ENCODE data around the gene S1PR5. TPM values are rescaled to one million over a fixed set of nuclear protein-coding genes. Genes with fewer than 3 reads are reported as not detected.
A peak's percentile ranks its signal among the peaks of the same experiment; 100 is the strongest.

S1PR5 gene
- total and polyA plus RNA-seq, 9 of the 15 experiments (the other 6 are each of a cell fraction or from before 2014, with no cell fraction given), result 0.03 to 0.54 (median 0.35) TPM; not detected in 4

DNA sequence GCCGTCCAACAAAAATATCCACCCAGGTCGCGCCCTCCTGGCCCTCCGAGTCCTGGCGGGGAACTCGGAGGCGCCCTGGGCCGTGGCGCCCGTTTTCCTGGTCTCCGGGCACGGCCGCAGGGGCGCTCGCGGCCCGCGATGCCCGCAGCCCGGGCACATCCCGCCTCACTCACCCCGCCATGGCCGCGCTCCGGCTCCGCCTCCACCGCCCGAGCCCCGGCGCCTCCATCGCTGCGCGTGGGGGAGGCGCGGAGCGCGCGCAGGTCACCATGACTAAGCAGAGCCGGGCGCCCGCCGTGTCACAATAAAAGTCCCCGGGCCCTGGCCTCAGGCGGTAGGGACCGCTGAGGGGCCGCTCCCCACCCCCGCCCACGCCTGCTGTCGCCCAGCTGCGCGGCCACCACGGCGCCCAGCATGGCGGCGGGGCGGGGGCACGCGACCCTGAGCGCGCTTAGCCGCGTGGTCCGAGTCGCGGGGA is 14.7 kb downstream of the S1PR5 start (continued):
- TF ChIP-seq ZHX1 (conservative IDR thresholded peaks at IDR 0.05; ENCODE audit: low read length) (no peak; the same call in 1 of the 2 replicates), MEIS2 (IDR thresholded peaks at IDR 0.05; ENCODE audit: partially characterized antibody) (peak; percentile 56), MXI1 (IDR thresholded peaks at IDR 0.05; ENCODE audit: low read depth, low read length) (peak; percentile 74), PTTG1 (tag; IDR thresholded peaks at IDR 0.05; ENCODE audit: low read depth) (no peak), RBM25 (IDR thresholded peaks at IDR 0.05; ENCODE audit: low read depth, low read length, severe bottlenecking) (peak; percentile 67), NFIX (CRISPR knock-in tag; IDR thresholded peaks at IDR 0.05; ENCODE audit: low read depth) (no peak), KHSRP (IDR thresholded peaks at IDR 0.05) (no peak), MCM7 (IDR thresholded peaks at IDR 0.05) (no peak), CHAMP1 (IDR thresholded peaks at IDR 0.05) (no peak), ATF1 (CRISPR knock-in tag; IDR thresholded peaks at IDR 0.05) (no peak), ATF1 (tag; IDR thresholded peaks at IDR 0.05) (peak; percentile 89)
- TF ChIP-seq, protein P1, sequence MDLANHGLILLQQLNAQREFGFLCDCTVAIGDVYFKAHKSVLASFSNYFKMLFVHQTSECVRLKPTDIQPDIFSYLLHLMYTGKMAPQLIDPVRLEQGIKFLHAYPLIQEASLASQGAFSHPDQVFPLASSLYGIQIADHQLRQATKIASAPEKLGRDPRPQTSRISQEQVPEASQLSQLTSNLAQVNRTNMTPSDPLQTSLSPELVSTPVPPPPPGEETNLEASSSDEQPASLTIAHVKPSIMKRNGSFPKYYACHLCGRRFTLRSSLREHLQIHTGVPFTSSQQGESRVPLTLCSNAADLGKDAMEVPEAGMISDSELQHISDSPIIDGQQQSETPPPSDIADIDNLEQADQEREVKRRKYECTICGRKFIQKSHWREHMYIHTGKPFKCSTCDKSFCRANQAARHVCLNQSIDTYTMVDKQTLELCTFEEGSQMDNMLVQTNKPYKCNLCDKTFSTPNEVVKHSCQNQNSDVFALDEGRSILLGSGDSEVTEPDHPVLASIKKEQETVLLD (IDR thresholded peaks at IDR 0.05), result no peak
- TF ChIP-seq, protein P2, sequence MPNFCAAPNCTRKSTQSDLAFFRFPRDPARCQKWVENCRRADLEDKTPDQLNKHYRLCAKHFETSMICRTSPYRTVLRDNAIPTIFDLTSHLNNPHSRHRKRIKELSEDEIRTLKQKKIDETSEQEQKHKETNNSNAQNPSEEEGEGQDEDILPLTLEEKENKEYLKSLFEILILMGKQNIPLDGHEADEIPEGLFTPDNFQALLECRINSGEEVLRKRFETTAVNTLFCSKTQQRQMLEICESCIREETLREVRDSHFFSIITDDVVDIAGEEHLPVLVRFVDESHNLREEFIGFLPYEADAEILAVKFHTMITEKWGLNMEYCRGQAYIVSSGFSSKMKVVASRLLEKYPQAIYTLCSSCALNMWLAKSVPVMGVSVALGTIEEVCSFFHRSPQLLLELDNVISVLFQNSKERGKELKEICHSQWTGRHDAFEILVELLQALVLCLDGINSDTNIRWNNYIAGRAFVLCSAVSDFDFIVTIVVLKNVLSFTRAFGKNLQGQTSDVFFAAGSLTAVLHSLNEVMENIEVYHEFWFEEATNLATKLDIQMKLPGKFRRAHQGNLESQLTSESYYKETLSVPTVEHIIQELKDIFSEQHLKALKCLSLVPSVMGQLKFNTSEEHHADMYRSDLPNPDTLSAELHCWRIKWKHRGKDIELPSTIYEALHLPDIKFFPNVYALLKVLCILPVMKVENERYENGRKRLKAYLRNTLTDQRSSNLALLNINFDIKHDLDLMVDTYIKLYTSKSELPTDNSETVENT (CRISPR knock-in tag; IDR thresholded peaks at IDR 0.05), result peak; percentile 61
- TF ChIP-seq, protein P3, sequence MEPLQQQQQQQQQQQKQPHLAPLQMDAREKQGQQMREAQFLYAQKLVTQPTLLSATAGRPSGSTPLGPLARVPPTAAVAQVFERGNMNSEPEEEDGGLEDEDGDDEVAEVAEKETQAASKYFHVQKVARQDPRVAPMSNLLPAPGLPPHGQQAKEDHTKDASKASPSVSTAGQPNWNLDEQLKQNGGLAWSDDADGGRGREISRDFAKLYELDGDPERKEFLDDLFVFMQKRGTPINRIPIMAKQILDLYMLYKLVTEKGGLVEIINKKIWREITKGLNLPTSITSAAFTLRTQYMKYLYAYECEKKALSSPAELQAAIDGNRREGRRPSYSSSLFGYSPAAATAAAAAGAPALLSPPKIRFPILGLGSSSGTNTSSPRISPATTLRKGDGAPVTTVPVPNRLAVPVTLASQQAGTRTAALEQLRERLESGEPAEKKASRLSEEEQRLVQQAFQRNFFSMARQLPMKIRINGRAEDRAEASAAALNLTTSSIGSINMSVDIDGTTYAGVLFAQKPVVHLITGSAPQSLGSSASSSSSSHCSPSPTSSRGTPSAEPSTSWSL (CRISPR knock-in tag; IDR thresholded peaks at IDR 0.05; ENCODE audit: borderline replicate concordance), result no peak

Data from K562 (cell line).